HL-60/S4 (cell line): Measurements from ENCODE around the gene GDPD5.

Experiments
- in situ Hi-C: fragments of 300-500 bp; cut with MboI; formaldehyde crosslinking; loops from 2 replicates; pipeline ENCODE4 v1.14.3; 2022; ENCODE audit warnings: low sequenced_read_pairs

Gene GDPD5

GRCh38 chr11:75537740-75538139 is 12.0 kb upstream of the GDPD5 start:
- in situ Hi-C loops: loop anchor here (25.0 kb wide), 1 partner anchor 250 kb away; no protein-coding TSS in a partner anchor

GRCh38 chr11:75536786-75537641 is 11.3 kb upstream of the GDPD5 start:
- in situ Hi-C loops: loop anchor here (25.0 kb wide), 1 partner anchor 250 kb away; no protein-coding TSS in a partner anchor

GRCh38 chr11:75535071-75535470 is 9.3 kb upstream of the GDPD5 start:
- in situ Hi-C loops: loop anchor here (25.0 kb wide), 1 partner anchor 248 kb away; no protein-coding TSS in a partner anchor

- in situ Hi-C loops: loop anchor here (5.0 to 25.0 kb wide), 2 partner anchors 97 to 247 kb away; no protein-coding TSS in a partner anchor
These were observed 8.7 kb upstream of the GDPD5 start for GRCh38 chr11:75534259-75535069.

GRCh38 chr11:75533896-75534258 is 8.1 kb upstream of the GDPD5 start:
- in situ Hi-C loops: loop anchor here (5.0 to 25.0 kb wide), 2 partner anchors 97 to 247 kb away; no protein-coding TSS in a partner anchor

- in situ Hi-C loops: loop anchor here (5.0 to 25.0 kb wide), 2 partner anchors 95 to 245 kb away; no protein-coding TSS in a partner anchor
These were observed 6.7 kb upstream of the GDPD5 start for GRCh38 chr11:75532200-75533048.

- in situ Hi-C loops: loop anchor here (5.0 to 25.0 kb wide), 2 partner anchors 94 to 244 kb away; no protein-coding TSS in a partner anchor
These were observed 5.6 kb upstream of the GDPD5 start for GRCh38 chr11:75531325-75531724.

- in situ Hi-C loops: loop anchor here (5.0 to 25.0 kb wide), 2 partner anchors 93 to 243 kb away; no protein-coding TSS in a partner anchor
These were observed 4.8 kb upstream of the GDPD5 start for GRCh38 chr11:75530577-75530976.

- in situ Hi-C loops: loop anchor here (25.0 kb wide), 1 partner anchor 241 kb away; no protein-coding TSS in a partner anchor
These were observed 2.4 kb upstream of the GDPD5 start for GRCh38 chr11:75527938-75528735.

- in situ Hi-C loops: loop anchor here (25.0 kb wide), 1 partner anchor 240 kb away; no protein-coding TSS in a partner anchor
These were observed 1.4 kb upstream of the GDPD5 start for GRCh38 chr11:75527130-75527529.

- in situ Hi-C loops: loop anchor here (25.0 kb wide), 1 partner anchor 239 kb away; no protein-coding TSS in a partner anchor
These were observed 426 bp upstream of the GDPD5 start for GRCh38 chr11:75526192-75526541.

- in situ Hi-C loops: loop anchor here (25.0 kb wide), 1 partner anchor 238 kb away; no protein-coding TSS in a partner anchor
These were observed 892 bp downstream of the GDPD5 start for GRCh38 chr11:75524665-75525432.

GRCh38 chr11:75523811-75524664 is 1.7 kb downstream of the GDPD5 start:
- in situ Hi-C loops: no loop called here

- in situ Hi-C loops: no loop called here
These were observed 2.6 kb downstream of the GDPD5 start for GRCh38 chr11:75523189-75523588.

GRCh38 chr11:75522286-75523044 is 3.3 kb downstream of the GDPD5 start:
- in situ Hi-C loops: no loop called here

GRCh38 chr11:75520688-75521087 is 5.1 kb downstream of the GDPD5 start:
- in situ Hi-C loops: no loop called here
